Breast epithelium (tissue), 4 donors: Measurements from ENCODE around the gene ZMYND8. TPM values are rescaled to one million over a fixed set of nuclear protein-coding genes. Genes with fewer than 3 reads are reported as not detected.
"Not testable (repeated sequence)": the region's sequence is repeated elsewhere in the genome, so short reads cannot be mapped to it uniquely, and the experiment has no call there.

Source experiments
- DNase-seq, 2 donors: peaks; one replicate each; pipeline ENCODE4 v3.0.0-alpha.2; 2019; ENCODE audit warnings: low spot score in 2 of 2
- H3K27ac ChIP-seq, 2 donors: fragments of 200-600 bp; sonication (generic) in 1 of 2; one replicate each; pipeline ENCODE4 v1.5.1; 2016 to 2019; ENCODE audit warnings: mild to moderate bottlenecking in 1 of 2
- H3K27me3 ChIP-seq, 2 donors: fragments of 200-600 bp; sonication (generic) in 1 of 2; one replicate each; pipeline versions ENCODE4 v1.5.1 to v1.6.0; 2017 to 2019; ENCODE audit warnings: control low read depth in 1 of 2, mild to moderate bottlenecking in 1 of 2
- H3K36me3 ChIP-seq: fragments of 200-600 bp; one replicate; pipeline ENCODE4 v1.5.1; 2019
- H3K4me1 ChIP-seq, 2 donors: fragments of 200-600 bp; sonication (generic); one replicate each; pipeline ENCODE4 v1.5.1; 2016 to 2019; ENCODE audit warnings: control low read depth in 1 of 2
- H3K4me3 ChIP-seq, 3 donors: fragments of 200-600 bp; sonication (generic); 1 replicate in 2 of 3; 2 replicates in 1 of 3; pipeline ENCODE4 v1.5.1; 2016 to 2019; ENCODE audit warnings: mild to moderate bottlenecking in 3 of 3, moderate library complexity in 2 of 3
- H3K9me3 ChIP-seq, 2 donors: fragments of 200-600 bp; sonication (generic) in 1 of 2; one replicate each; pipeline ENCODE4 v1.5.1; 2016 to 2019; ENCODE audit warnings: control low read depth in 1 of 2
- CTCF ChIP-seq, 3 donors: fragments of 450-650 bp; IDR thresholded peaks; one replicate each; pipeline ENCODE4 v1.5.1; 2016 to 2017; ENCODE audit warnings: antibody characterized with exemption in 3 of 3, mild to moderate bottlenecking in 3 of 3, moderate library complexity in 3 of 3
- POLR2A ChIP-seq: fragments of 450-650 bp; IDR thresholded peaks from one replicate; pipeline ENCODE4 v1.6.1; 2016; ENCODE audit warnings: antibody characterized with exemption, mild to moderate bottlenecking, moderate library complexity
- POLR2AphosphoS5 ChIP-seq, 3 donors: sonication (generic); formaldehyde crosslinking; IDR thresholded peaks; one replicate each; pipeline ENCODE4 v1.6.1; 2017; ENCODE audit warnings: antibody characterized with exemption in 3 of 3
- intact Hi-C: fragments of 100-400 bp; cut with DNase I; formaldehyde crosslinking; loops from one replicate; pipeline ENCODE4 v1.15.1; 2023; ENCODE audit warnings: low total_unique reads
- total RNA-seq, 3 donors: library from RNA; depleted of rRNA; stranded (reverse); fragments of >200 nt; gene quantifications; one replicate each; pipeline ENCODE4 v1.1.0, GENCODE V29; 2016

The ZMYND8 gene
- total RNA-seq, 3 donors from 2014 or later, result 40.6 to 47.7 (median 41.4) TPM

- no peak for DNase-seq
- H3K36me3 ChIP-seq, result no peaks in the 10 kb centered on the region
- no peaks in the 10 kb centered on the region for H3K4me1 ChIP-seq
- no peak overlapping the region for H3K4me3 ChIP-seq
- H3K27me3 ChIP-seq, result no peaks in the 10 kb centered on the region
- no peak overlapping the region for H3K27ac ChIP-seq
- intact Hi-C loops, result loop anchor here (10.0 kb wide), 1 partner anchor 1993 kb away; no protein-coding TSS in a partner anchor
- TF ChIP-seq POLR2A (no peak), CTCF (IDR thresholded peaks at IDR 0.05) (no peak), POLR2AphosphoS5 (IDR thresholded peaks at IDR 0.05) (no peak)
- H3K9me3 ChIP-seq, result no peaks in the 10 kb centered on the region
These were observed 115.1 kb downstream of the ZMYND8 start for GRCh38 chr20:47241345-47241781.

- H3K9me3 ChIP-seq, H3K4me1 ChIP-seq, H3K4me3 ChIP-seq, H3K27me3 ChIP-seq, H3K27ac ChIP-seq, DNase-seq, H3K36me3 ChIP-seq: not testable (repeated sequence)
- intact Hi-C loops, result loop anchor here (10.0 kb wide), 1 partner anchor 1995 kb away; no protein-coding TSS in a partner anchor
These were observed 116.4 kb downstream of the ZMYND8 start for GRCh38 chr20:47240096-47240495.

- no peak for TF ChIP-seq POLR2AphosphoS5 (IDR thresholded peaks at IDR 0.05)
- TF ChIP-seq POLR2A, result no peak
- TF ChIP-seq CTCF (IDR thresholded peaks at IDR 0.05), result no peak
- no peak for DNase-seq
- Histone ChIP-seq H3K27me3 (no peaks in the 10 kb centered on the region), H3K4me1 (no peaks in the 10 kb centered on the region), H3K27ac (no peak overlapping the region), H3K36me3 (no peaks in the 10 kb centered on the region), H3K9me3 (no peaks in the 10 kb centered on the region), H3K4me3 (no peak overlapping the region)
- intact Hi-C loops, result loop anchor here (10.0 kb wide), 1 partner anchor 1995 kb away; no protein-coding TSS in a partner anchor
These were observed 116.8 kb downstream of the ZMYND8 start for GRCh38 chr20:47239719-47240067.

DNA sequence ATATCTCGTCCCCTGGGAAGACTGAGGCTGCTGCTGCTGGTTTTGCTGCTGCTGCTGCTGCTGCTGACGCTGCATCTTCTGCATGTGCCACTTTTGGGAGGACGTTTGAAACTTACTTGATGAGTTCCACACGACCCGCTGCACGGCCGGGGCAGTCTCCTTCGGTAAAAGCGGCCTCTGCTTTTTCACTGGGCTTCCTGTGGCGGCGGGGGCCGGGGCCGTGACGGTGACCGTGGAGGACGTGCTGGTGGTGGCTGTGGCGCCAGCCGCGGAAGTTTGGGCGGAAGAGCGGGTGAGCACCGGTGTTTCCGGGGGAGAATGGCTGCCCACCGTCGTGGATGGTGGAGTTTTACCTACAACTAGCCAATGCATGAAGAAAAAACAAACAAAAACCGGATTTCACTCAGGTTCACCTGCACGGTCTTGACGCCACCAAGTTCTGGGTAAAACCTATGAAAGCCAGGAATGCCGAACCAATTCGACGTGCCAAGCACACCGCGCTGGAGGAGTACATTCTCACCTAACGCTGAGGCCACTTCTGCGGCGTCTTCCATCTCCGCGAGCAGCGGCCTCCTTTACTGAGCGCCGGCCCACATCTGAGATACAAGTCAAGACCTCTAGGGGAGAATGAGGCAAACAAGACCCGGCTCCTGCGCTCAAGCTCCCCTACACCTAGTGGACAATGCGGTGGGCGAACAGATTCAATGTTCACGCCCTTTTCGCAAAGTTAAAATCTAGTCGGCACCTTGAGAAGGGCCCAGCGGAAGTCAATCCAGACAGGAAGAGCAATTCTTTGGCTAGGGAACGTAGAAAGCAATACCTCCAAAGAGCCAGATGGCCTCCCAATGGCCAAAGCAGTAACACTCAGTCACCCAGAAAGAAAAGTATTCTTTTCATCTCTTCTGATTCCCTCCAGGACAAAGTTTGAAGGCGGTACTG, 117.5 kb downstream of the ZMYND8 start:
- H3K4me3 ChIP-seq, result no peak overlapping the region
- no peaks in the 10 kb centered on the region for H3K4me1 ChIP-seq
- no peak for DNase-seq
- intact Hi-C loops, result no loop called here
- TF ChIP-seq POLR2A, result no peak
- TF ChIP-seq POLR2AphosphoS5 (IDR thresholded peaks at IDR 0.05), result no peak
- no peak for TF ChIP-seq CTCF (IDR thresholded peaks at IDR 0.05)
- no peak overlapping the region for H3K27ac ChIP-seq
- H3K27me3 ChIP-seq, result no peaks in the 10 kb centered on the region
- no peaks in the 10 kb centered on the region for H3K9me3 ChIP-seq
- H3K36me3 ChIP-seq, result no peaks in the 10 kb centered on the region

- Histone ChIP-seq H3K4me3 (no peak overlapping the region), H3K36me3 (no peaks in the 10 kb centered on the region), H3K4me1 (no peaks in the 10 kb centered on the region), H3K27ac (no peak overlapping the region), H3K9me3 (no peaks in the 10 kb centered on the region), H3K27me3 (no peaks in the 10 kb centered on the region)
- TF ChIP-seq CTCF (IDR thresholded peaks at IDR 0.05) (no peak), POLR2A (no peak), POLR2AphosphoS5 (IDR thresholded peaks at IDR 0.05) (no peak)
- DNase-seq, result no peak
- intact Hi-C loops, result no loop called here
These were observed 118.8 kb downstream of the ZMYND8 start for GRCh38 chr20:47237715-47238114.
